Breast epithelium (tissue), 4 donors: ENCODE data around the gene ABL1. TPM values are rescaled to one million over a fixed set of nuclear protein-coding genes. Genes with fewer than 3 reads are reported as not detected.

Experiments used
- DNase-seq, 2 donors: peaks; one replicate each; pipeline ENCODE4 v3.0.0-alpha.2; 2019; ENCODE audit warnings: low spot score in 2 of 2
- H3K27ac ChIP-seq, 2 donors: fragments of 200-600 bp; sonication (generic) in 1 of 2; one replicate each; pipeline ENCODE4 v1.5.1; 2016 to 2019; ENCODE audit warnings: mild to moderate bottlenecking in 1 of 2
- H3K27me3 ChIP-seq, 2 donors: fragments of 200-600 bp; sonication (generic) in 1 of 2; one replicate each; pipeline versions ENCODE4 v1.5.1 to v1.6.0; 2017 to 2019; ENCODE audit warnings: control low read depth in 1 of 2, mild to moderate bottlenecking in 1 of 2
- H3K36me3 ChIP-seq: fragments of 200-600 bp; one replicate; pipeline ENCODE4 v1.5.1; 2019
- H3K4me1 ChIP-seq, 2 donors: fragments of 200-600 bp; sonication (generic); one replicate each; pipeline ENCODE4 v1.5.1; 2016 to 2019; ENCODE audit warnings: control low read depth in 1 of 2
- H3K4me3 ChIP-seq, 3 donors: fragments of 200-600 bp; sonication (generic); 1 replicate in 2 of 3; 2 replicates in 1 of 3; pipeline ENCODE4 v1.5.1; 2016 to 2019; ENCODE audit warnings: mild to moderate bottlenecking in 3 of 3, moderate library complexity in 2 of 3
- H3K9me3 ChIP-seq, 2 donors: fragments of 200-600 bp; sonication (generic) in 1 of 2; one replicate each; pipeline ENCODE4 v1.5.1; 2016 to 2019; ENCODE audit warnings: control low read depth in 1 of 2
- POLR2A ChIP-seq: fragments of 450-650 bp; IDR thresholded peaks from one replicate; pipeline ENCODE4 v1.6.1; 2016; ENCODE audit warnings: antibody characterized with exemption, mild to moderate bottlenecking, moderate library complexity
- POLR2AphosphoS5 ChIP-seq, 3 donors: sonication (generic); formaldehyde crosslinking; IDR thresholded peaks; one replicate each; pipeline ENCODE4 v1.6.1; 2017; ENCODE audit warnings: antibody characterized with exemption in 3 of 3
- intact Hi-C: fragments of 100-400 bp; cut with DNase I; formaldehyde crosslinking; loops from one replicate; pipeline ENCODE4 v1.15.1; 2023; ENCODE audit warnings: low total_unique reads
- total RNA-seq, 3 donors: library from RNA; depleted of rRNA; stranded (reverse); fragments of >200 nt; gene quantifications; one replicate each; pipeline ENCODE4 v1.1.0, GENCODE V29; 2016
- TF ChIP-seq, protein P1 (sequence below), 3 donors: fragments of 450-650 bp; IDR thresholded peaks; one replicate each; pipeline ENCODE4 v1.5.1; 2016 to 2017; ENCODE audit warnings: antibody characterized with exemption in 3 of 3, mild to moderate bottlenecking in 3 of 3, moderate library complexity in 3 of 3

The ABL1 gene
- total RNA-seq, 3 donors from 2014 or later = 43.6 to 72.8 (median 67.4) TPM

DNA sequence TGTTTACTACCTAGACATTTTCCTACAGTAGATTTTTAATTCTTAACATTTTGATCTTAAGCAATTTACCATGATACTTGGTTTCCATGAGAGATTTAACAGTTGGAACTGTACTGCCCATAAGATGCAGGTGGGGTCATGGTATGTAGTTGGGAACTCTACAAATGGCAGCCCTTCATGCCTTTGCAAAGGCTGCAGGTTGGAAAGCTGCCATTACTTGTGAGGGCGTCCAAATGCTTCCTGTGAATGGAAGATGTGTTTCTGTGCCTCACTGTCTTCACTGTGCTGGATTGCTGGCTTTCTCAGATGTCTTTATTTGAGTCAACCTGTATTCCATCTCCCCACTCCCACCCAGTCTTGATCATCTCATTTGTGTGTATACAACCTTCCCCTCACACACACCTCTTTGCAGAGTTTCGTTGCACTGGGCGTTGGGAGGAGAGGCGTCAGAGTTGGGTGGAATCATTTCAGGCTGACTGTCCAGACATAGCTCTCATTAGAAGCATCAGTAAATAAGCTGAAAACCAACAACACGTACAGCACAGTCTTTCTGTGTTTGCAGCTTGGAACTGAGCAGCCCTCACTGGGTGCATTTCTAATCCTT, 14.8 kb upstream of the ABL1 start:
- TF ChIP-seq POLR2AphosphoS5 (IDR thresholded peaks at IDR 0.05) = no peak
- TF ChIP-seq, protein P1, sequence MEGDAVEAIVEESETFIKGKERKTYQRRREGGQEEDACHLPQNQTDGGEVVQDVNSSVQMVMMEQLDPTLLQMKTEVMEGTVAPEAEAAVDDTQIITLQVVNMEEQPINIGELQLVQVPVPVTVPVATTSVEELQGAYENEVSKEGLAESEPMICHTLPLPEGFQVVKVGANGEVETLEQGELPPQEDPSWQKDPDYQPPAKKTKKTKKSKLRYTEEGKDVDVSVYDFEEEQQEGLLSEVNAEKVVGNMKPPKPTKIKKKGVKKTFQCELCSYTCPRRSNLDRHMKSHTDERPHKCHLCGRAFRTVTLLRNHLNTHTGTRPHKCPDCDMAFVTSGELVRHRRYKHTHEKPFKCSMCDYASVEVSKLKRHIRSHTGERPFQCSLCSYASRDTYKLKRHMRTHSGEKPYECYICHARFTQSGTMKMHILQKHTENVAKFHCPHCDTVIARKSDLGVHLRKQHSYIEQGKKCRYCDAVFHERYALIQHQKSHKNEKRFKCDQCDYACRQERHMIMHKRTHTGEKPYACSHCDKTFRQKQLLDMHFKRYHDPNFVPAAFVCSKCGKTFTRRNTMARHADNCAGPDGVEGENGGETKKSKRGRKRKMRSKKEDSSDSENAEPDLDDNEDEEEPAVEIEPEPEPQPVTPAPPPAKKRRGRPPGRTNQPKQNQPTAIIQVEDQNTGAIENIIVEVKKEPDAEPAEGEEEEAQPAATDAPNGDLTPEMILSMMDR (IDR thresholded peaks at IDR 0.05) = no peak
- TF ChIP-seq POLR2A = no peak
- intact Hi-C loops = no loop called here
- DNase-seq = no peak
- no peak overlapping the region for H3K27ac ChIP-seq
- H3K4me3 ChIP-seq = no peak overlapping the region
- no peaks in the 10 kb centered on the region for H3K27me3 ChIP-seq
- peaks cover 0 to 10% of the 10 kb centered on the region in 2 donors for H3K9me3 ChIP-seq
- peaks cover 4% of the 10 kb centered on the region in 2 donors for H3K4me1 ChIP-seq
- no peaks in the 10 kb centered on the region for H3K36me3 ChIP-seq

DNA sequence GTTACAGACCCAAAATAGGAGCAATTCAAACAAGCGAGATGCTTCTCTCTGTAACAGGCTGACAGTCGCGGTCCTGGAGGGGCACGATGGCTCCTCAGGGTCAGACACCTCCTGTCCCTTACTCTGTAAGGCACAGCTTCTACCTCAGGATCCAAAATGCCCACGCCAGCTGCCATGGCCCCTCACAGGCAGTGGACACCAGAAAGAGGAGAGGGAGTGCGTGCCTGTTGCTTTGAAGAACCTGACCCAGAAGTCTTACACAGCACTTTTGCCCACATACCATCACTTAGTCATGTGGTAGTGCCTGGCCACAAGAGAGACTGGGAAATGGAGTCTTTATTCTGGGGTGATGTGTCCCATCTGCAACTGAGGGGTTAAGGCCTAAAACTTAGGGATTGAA, 11.6 kb upstream of the ABL1 start:
- Histone ChIP-seq H3K27me3 (no peaks in the 10 kb centered on the region), H3K4me1 (peaks cover 4 to 10% of the 10 kb centered on the region in 2 donors), H3K36me3 (no peaks in the 10 kb centered on the region), H3K4me3 (no peak overlapping the region), H3K27ac (peak overlapping the region; percentile 2 to 80), H3K9me3 (no peaks in the 10 kb centered on the region)
- no peak for DNase-seq
- TF ChIP-seq, protein P1 (IDR thresholded peaks at IDR 0.05) = no peak
- no peak for TF ChIP-seq POLR2AphosphoS5 (IDR thresholded peaks at IDR 0.05)
- TF ChIP-seq POLR2A = no peak
- intact Hi-C loops = no loop called here

DNA sequence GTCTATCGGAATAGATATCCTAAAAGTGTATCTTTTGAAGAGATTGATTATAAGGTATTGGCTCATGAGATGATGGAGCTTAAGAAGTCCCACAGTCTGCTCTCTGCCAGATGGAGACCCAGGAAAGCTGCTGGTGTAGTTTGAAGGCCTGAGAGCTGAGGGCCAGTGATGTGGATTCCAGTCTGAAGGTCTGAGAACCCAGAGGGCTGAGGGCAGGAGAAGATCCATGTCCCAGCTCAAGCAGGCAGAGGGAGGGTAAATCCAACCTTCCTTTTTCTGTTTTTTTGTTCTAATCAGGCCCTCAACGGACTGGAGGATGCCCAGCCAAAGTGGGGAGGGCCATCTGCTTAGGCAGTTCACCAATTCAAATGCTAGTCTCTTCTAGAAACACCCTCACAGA, 11.0 kb upstream of the ABL1 start:
- Histone ChIP-seq H3K27ac (peak overlapping the region; percentile 80 to 87), H3K4me3 (no peak overlapping the region), H3K4me1 (peaks cover 4 to 10% of the 10 kb centered on the region in 2 donors), H3K9me3 (no peaks in the 10 kb centered on the region), H3K36me3 (no peaks in the 10 kb centered on the region), H3K27me3 (no peaks in the 10 kb centered on the region)
- DNase-seq = no peak
- intact Hi-C loops = no loop called here
- TF ChIP-seq POLR2A = no peak

DNA sequence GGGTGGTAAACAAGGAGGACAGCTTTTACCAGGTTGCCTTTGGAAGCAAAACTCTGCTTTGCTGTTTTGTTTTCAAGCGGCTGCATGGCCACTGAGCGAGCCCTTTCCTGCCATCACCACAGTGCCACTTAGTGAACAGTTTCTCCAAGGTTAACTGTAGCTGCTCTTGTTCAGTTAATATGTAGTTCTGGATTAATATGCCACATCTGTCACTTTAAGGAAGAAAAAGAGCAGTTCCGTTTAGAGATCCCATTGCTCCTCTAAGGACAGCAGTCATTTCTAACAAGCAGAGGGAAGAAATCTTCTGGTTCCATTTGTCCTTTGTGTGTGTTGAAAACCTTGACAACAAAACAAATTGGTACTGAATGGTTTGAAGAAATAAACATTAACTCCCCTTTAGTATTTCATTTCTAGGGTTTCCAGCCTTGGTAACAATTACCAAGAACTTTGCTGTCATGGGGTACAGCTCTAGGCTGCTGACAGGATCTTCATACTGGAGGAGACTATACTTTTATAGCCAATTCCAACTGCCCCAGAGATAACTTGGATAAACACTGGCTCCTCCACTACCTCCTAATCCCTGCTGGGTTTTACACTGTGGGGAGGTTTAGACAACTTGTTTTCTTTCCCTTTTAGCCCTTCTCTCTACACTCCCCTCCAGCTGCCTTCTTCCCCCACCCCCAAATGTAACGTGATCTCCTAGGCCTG, 10.3 kb upstream of the ABL1 start:
- no peak for TF ChIP-seq POLR2AphosphoS5 (IDR thresholded peaks at IDR 0.05)
- TF ChIP-seq, protein P1 (IDR thresholded peaks at IDR 0.05) = no peak
- TF ChIP-seq POLR2A = no peak
- H3K4me3 ChIP-seq = peak overlapping the region in 1 of 3 donors; percentile 37
- no peak for DNase-seq

DNA sequence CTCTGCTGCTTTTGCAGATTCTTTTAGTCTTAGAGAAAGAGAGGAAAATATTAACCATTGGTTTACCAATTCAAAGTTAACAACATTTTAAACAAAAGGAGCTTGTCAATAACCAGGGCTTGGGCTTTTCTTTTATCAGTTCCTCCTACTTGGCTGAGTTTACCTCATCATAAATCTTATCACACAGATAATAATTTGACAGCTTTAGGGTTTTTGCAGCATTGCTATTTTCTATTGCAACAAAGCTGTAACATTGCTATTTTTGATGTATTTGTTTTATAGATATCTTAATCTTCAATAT, 9.8 kb upstream of the ABL1 start:
- Histone ChIP-seq H3K27me3 (no peaks in the 10 kb centered on the region), H3K9me3 (no peaks in the 10 kb centered on the region), H3K27ac (peak overlapping the region; percentile 80 to 87), H3K36me3 (no peaks in the 10 kb centered on the region), H3K4me1 (peaks cover 4 to 10% of the 10 kb centered on the region in 2 donors), H3K4me3 (peak overlapping the region in 1 of 3 donors; percentile 37)
- TF ChIP-seq POLR2A (no peak), POLR2AphosphoS5 (IDR thresholded peaks at IDR 0.05) (no peak)
- TF ChIP-seq, protein P1 (IDR thresholded peaks at IDR 0.05) = no peak
- intact Hi-C loops = no loop called here
- no peak for DNase-seq

More for the DNA sequence above, 10.3 kb upstream of the ABL1 start:
- H3K27me3 ChIP-seq = no peaks in the 10 kb centered on the region
- H3K36me3 ChIP-seq = no peaks in the 10 kb centered on the region
- H3K4me1 ChIP-seq = peaks cover 4 to 10% of the 10 kb centered on the region in 2 donors
- H3K9me3 ChIP-seq = no peaks in the 10 kb centered on the region
- H3K27ac ChIP-seq = peak overlapping the region; percentile 80 to 87
- intact Hi-C loops = no loop called here
